GM11168 (cell line): Measurements from ENCODE around the gene PQBP1.

Experiments used
- in situ Hi-C: fragments of 300-500 bp; cut with MboI; formaldehyde crosslinking; loops from one replicate; pipeline ENCODE4 v1.12.0; 2022; ENCODE audit warnings: low sequenced_read_pairs; ENCODE audit not compliant: unreplicated experiment

The PQBP1 gene

GRCh38 chrX:48919947-48920717 lies 22.4 kb downstream of the PQBP1 start:
- in situ Hi-C loops, result no loop called here

GRCh38 chrX:48920718-48921104 lies 23.0 kb downstream of the PQBP1 start:
- in situ Hi-C loops, result no loop called here

GRCh38 chrX:48923771-48924170 lies 26.0 kb downstream of the PQBP1 start:
- in situ Hi-C loops, result no loop called here

- in situ Hi-C loops, result no loop called here
These were observed 26.5 kb downstream of the PQBP1 start for GRCh38 chrX:48924270-48924669.

GRCh38 chrX:48927123-48927522 lies 29.4 kb downstream of the PQBP1 start:
- in situ Hi-C loops, result no loop called here

GRCh38 chrX:48927736-48928382 lies 30.1 kb downstream of the PQBP1 start:
- in situ Hi-C loops, result no loop called here

- in situ Hi-C loops, result no loop called here
These were observed 36.0 kb downstream of the PQBP1 start for GRCh38 chrX:48933757-48934156.

- in situ Hi-C loops, result no loop called here
These were observed 37.0 kb downstream of the PQBP1 start for GRCh38 chrX:48934581-48935300.

GRCh38 chrX:48935301-48935670 lies 37.6 kb downstream of the PQBP1 start:
- in situ Hi-C loops, result no loop called here

- in situ Hi-C loops, result no loop called here
These were observed 38.8 kb downstream of the PQBP1 start for GRCh38 chrX:48936429-48937053.

GRCh38 chrX:48937054-48937907 lies 39.6 kb downstream of the PQBP1 start:
- in situ Hi-C loops, result no loop called here

GRCh38 chrX:48938721-48939425 lies 41.1 kb downstream of the PQBP1 start:
- in situ Hi-C loops, result no loop called here

GRCh38 chrX:48939524-48940228 lies 41.9 kb downstream of the PQBP1 start:
- in situ Hi-C loops, result no loop called here

GRCh38 chrX:48940404-48940955 lies 42.8 kb downstream of the PQBP1 start:
- in situ Hi-C loops, result no loop called here

- in situ Hi-C loops, result no loop called here
These were observed 45.2 kb downstream of the PQBP1 start for GRCh38 chrX:48942895-48943294.

- in situ Hi-C loops, result loop anchor here (5.0 kb wide), 1 partner anchor 33 kb away; the partner anchor contains the start of gene SLC35A2
These were observed 48.0 kb downstream of the PQBP1 start for GRCh38 chrX:48945517-48946348.

GRCh38 chrX:48948589-48948988 lies 50.9 kb downstream of the PQBP1 start:
- in situ Hi-C loops, result loop anchor here (5.0 kb wide), 1 partner anchor 36 kb away; the partner anchor contains the start of gene SLC35A2
